GM18873 (cell line): ENCODE data around the gene POSTN.
"Not testable (repeated sequence)": the region's sequence is repeated elsewhere in the genome, so short reads cannot be mapped to it uniquely, and the experiment has no call there.

Experiments
- ATAC-seq: cut with Tn5 transposase; IDR thresholded peaks from one replicate; pipeline ENCODE4 v1.9.1; 2021; ENCODE audit warnings: mild to moderate bottlenecking, moderate library complexity, moderate number of reproducible peaks; ENCODE audit not compliant: unreplicated experiment, low FRiP score

Gene POSTN

GRCh38 chr13:37599519-37599918 lies 951 bp upstream of the POSTN start:
- ATAC-seq: no peak

GRCh38 chr13:37597477-37598025 lies 1.0 kb downstream of the POSTN start:
- no peak for ATAC-seq

DNA sequence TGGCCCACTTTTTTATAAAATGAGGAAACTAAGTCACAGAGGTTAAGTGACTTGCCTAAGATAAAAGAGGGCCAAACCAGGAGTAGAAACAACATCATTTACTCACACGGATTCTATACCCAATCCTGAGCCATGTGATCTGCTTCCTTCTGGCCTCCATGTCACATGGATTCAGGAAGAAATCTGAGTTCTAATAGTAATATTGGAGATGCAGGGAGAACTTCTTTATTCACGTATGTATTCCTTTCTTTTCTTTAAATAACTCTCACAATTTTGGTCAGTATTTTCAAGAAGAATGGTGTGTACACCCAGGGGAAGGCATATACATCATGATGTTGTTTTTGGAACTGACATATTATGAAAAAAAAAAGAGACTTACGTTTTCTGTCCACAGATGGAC lies 1.8 kb downstream of the POSTN start:
- no peak for ATAC-seq

DNA sequence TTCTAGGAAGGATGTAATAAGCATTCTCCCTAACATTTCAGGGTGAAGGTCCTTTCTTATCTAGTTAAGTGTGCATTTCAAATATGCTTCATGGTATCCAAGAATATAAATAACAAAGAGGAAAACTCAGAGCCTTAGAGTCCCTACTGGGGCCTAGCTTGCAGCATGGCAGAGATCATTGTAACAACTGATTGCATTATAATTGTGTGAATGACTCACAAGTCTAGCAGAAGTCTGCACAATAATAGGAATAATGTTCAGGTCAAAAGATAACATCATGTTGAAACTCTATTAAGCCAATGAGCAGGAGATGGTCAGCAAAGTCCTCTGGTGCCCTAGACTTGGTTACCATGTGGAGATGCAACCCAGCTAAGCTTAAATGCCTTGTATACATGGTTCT lies 3.4 kb downstream of the POSTN start:
- no peak for ATAC-seq

DNA sequence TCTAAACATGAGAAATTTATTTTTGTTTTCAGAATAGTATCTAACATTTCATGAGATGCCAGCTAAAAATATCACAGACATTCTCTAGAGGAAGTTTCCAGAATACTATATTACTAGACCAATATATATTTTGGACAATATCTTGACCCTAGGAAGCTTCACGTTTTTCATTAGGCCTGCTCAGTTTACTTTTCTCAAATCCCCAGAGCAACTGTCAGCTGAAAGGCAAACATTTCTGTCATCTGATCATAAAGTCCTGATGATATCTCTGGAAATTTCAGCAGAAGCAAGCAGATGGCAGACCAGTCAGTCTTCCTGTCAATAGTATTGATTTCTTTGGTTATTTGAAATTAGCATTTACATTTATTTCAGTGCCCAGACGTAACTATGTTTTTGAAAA lies 4.0 kb downstream of the POSTN start:
- no peak for ATAC-seq

DNA sequence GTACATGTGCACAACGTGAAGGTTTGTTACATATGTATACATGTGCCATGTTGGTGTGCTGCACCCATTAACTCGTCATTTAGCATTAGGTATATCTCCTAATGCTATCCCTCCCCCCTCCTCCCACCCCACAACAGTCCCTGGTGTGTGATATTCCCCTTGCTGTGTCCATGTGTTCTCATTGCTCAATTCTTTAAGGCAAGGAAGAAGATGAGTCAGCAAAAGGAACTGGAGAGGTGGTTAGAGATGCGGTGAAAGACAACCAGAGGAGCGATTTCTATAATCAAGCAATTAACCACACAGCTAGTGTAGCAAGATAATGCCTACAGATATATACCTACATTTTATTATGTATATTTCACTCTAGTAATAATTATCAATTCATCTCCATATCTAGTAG lies 9.2 kb downstream of the POSTN start:
- ATAC-seq: not testable (repeated sequence)

- ATAC-seq: no peak
Measured at GRCh38 chr13:37587236-37587635, 11.3 kb downstream of the POSTN start.

DNA sequence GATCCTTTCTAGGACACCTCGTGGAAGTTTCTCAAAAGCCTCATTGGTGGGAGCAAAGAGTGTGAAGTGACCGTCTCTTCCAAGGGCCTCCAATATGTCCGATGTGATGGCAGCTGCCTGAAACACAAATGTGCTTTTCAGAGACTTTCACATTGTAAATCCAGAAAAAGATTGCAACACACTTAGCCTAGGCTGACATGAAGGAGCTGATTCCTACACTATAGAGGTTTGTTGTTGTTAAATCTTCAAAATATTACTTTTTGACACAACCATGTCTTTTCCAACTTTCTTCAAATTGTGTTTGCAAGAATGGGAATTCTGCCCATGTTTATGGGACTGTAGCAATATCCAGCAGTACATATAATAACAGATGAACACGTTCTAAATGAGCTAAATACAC lies 12.4 kb downstream of the POSTN start:
- no peak for ATAC-seq

GRCh38 chr13:37585541-37585940 lies 13.0 kb downstream of the POSTN start:
- no peak for ATAC-seq

DNA sequence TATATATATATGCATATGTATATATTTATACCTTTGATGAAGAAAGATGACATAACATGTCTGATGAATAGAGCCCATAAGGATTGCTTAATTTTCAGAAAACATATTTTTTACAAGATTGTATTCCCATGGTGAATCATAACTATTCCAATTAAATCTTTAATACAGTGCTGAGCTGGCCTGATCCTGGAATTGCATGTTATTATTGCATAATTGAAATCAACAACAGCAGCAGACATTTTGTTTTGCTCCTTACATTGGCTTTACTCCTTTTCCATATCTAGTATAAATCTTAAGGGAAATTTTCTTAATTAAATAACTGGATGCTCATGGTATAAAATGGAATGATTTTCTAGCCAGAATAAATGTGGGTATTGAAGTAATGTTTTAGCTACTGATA lies 22.0 kb downstream of the POSTN start:
- ATAC-seq: no peak

DNA sequence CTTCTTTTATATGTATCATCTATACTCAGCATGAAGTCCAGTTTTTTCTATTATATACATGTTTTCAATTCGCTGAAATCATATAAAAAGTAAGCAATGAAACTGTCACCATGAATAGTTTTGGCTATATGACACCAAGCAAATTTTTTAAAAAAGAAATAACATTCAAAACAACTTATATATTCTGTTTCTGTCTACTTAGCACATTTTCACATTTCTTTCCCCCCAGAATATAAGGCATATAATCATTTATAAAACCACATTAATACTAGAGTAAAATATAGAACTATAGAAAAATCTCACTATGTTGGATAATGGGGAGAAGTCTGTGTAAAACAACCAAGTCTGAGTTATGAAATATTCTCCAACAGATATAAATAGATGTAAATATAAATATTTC lies 33.1 kb downstream of the POSTN start:
- ATAC-seq: no peak

DNA sequence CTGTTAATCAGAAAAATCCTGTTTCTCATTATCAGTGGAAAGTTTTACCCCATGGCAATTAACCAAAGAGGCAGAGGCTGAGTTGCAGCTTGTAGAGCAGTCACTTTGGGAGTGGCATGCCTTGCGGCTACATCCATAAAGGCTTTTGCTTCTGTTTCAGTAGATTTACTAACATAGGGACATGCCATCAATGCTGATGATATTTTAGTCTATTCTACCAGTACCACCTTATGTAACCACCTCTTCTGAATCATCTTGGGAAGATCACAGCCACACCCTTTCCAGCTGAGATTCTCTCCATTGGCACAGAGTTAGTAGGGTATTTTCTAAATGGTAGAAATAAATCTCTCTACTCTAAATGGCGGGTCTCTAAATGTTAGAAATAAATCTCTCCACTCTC lies 37.5 kb downstream of the POSTN start:
- no peak for ATAC-seq

DNA sequence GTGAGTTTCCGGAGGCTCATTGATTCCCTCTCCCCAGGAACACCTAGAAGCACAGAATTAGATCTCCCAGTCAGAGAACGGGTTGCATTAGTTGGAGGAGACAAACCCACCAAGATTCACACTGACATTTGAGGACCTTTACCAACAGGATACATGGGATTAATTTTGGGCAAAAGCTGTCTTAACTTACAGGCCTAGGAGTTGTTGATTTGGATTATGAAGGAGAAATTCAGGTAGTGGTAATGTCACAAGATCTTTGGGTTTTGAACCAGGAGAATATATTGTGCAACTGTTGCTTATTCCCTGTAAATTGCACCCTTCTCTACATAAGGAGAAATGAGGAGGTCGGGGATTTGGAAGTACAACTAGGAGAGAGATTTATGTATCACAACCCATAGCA lies 38.0 kb downstream of the POSTN start:
- no peak for ATAC-seq

- not testable (repeated sequence) for ATAC-seq
Measured at GRCh38 chr13:37558766-37559165, 39.8 kb downstream of the POSTN start.

- ATAC-seq: no peak
Measured at GRCh38 chr13:37546087-37546486, 52.5 kb downstream of the POSTN start.

DNA sequence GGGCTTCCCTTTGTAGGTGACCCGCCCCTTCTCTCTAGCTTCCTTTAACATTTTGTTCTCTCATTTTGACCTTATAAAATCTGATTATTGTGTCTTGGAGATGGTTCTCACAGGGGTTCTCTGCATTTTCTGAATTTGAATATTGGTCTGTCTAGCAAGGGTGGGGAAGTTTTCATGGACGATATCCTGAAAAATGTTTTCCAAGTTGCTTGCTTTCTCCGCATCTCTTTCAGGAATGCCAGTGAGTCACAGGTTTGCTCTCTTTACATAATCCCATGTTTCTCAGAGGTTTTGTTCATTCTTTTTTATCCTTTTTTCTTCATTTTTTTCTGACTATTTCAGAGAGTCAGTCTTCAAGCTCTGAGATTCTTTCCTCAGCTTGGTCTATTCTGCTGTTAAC lies 53.6 kb downstream of the POSTN start:
- ATAC-seq: no peak

GRCh38 chr13:37539976-37540605 lies 58.5 kb downstream of the POSTN start:
- ATAC-seq: no peak

DNA sequence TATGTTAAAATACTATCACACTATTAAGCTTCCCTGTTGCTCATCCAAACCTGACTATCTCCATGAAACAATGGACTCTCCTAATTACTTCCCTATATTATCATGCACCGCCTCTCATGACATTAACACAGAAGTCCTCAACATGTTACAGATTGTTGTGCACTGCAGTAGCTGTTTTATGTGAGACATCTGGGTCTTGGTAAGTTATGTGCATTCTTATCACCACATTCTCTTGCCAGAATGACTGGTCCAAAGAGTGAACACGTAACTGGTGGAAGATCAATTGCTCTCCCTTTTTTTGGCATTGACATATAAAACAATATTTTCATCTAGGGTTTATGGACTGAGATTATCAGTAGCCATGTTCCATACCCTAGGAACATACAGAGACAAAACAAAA lies 59.4 kb downstream of the POSTN start:
- no peak for ATAC-seq

DNA sequence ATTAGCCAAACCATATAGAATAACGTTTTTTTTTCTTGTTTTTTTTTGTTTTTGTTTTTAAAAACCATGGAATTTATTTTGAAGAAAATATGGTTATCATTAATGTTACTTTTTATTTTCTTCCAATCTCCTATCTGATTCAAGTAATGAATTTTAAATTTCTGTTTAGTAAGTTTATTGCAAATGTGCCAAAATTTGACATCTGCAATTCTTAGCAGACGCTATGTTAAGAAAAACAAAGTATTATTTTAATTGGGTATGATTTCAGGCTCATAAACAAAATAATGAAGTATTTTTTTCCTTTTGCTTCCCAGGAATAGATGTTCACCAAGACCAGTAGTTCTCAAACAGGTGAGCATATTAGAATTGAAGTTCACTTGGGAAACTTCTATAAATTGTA lies 63.1 kb downstream of the POSTN start:
- no peak for ATAC-seq

DNA sequence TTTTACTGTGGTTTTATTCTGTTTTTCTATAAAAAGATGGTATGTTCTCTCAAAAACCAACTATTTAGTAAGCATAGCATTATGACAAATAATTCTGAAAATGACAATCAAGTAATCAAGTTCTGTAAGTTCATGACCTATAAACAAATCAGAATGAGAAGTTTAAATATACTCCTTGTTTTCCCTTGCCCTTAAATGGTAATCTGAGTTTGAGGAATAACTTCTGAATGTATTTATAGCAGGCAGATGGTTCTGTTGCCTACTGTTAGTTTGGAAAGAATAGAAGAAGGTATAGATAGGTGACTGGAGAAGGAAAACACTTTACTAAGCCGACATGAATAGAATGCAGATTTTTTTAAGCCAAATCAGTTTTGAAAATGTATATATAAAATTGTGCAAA lies 63.9 kb downstream of the POSTN start:
- ATAC-seq: no peak

GRCh38 chr13:37534181-37534580 lies 64.4 kb downstream of the POSTN start:
- ATAC-seq: no peak

- ATAC-seq: no peak
Measured at GRCh38 chr13:37531049-37531448, 67.5 kb downstream of the POSTN start.
